ENCODE data around the gene COL17A1.

The COL17A1 gene

GRCh38 chr10:104096692-104097091 lies 11.0 kb upstream of the COL17A1 start:
- no peaks in the 10 kb centered on the region for H3K36me3 ChIP-seq
- H3K4me1 ChIP-seq, result peaks cover 0 to 16% (median 0%) of the 10 kb centered on the region in 4 donors
- no peak overlapping the region for H3K27ac ChIP-seq
- no peak for DNase-seq
- no peak for TF ChIP-seq CTCF (IDR thresholded peaks at IDR 0.05)
- H3K9me3 ChIP-seq, result no peaks in the 10 kb centered on the region
- H3K27me3 ChIP-seq, result no peaks in the 10 kb centered on the region
- intact Hi-C loops (cut with DNase I; ENCODE audit: low total_unique reads), result no loop called here
- H3K4me3 ChIP-seq, result no peak overlapping the region

- no peaks in the 10 kb centered on the region for H3K36me3 ChIP-seq
- intact Hi-C loops (cut with DNase I; ENCODE audit: low total_unique reads), result no loop called here
- H3K4me1 ChIP-seq, result no peaks in the 10 kb centered on the region
- no peaks in the 10 kb centered on the region for H3K27me3 ChIP-seq
- no peaks in the 10 kb centered on the region for H3K9me3 ChIP-seq
- DNase-seq, result no peak
- TF ChIP-seq CTCF (IDR thresholded peaks at IDR 0.05), result no peak
- no peak overlapping the region for H3K27ac ChIP-seq
- no peak overlapping the region for H3K4me3 ChIP-seq
Measured at GRCh38 chr10:104092749-104093148, 7.1 kb upstream of the COL17A1 start.

DNA sequence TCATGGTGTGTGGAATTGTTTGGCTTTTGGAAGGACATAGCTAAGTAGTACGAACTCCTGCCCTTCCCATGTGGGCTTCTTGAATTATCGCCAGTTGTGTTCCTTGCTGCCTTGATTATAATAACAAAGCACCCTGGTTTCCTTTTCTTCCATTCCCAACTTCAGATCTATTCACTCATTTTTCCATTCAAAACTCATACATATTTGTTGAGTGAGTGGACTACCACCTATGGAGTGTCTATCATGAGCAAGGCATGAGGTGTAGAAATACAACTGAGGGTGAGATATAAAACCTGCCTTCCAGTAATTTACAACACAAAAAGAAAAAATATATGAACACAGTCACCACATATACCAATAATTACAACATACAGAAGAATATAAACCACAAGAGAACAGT lies 4.9 kb upstream of the COL17A1 start:
- H3K9me3 ChIP-seq, result no peaks in the 10 kb centered on the region
- no peak for DNase-seq
- intact Hi-C loops (cut with DNase I; ENCODE audit: low total_unique reads), result no loop called here

GRCh38 chr10:104089621-104090020 lies 3.9 kb upstream of the COL17A1 start:
- Histone ChIP-seq H3K36me3 (no peaks in the 10 kb centered on the region), H3K4me1 (no peaks in the 10 kb centered on the region), H3K27me3 (no peaks in the 10 kb centered on the region), H3K4me3 (no peak overlapping the region), H3K27ac (no peak overlapping the region), H3K9me3 (no peaks in the 10 kb centered on the region)
- no peak for TF ChIP-seq CTCF (IDR thresholded peaks at IDR 0.05)
- intact Hi-C loops (cut with DNase I; ENCODE audit: low total_unique reads), result no loop called here
- no peak for DNase-seq

More for the DNA sequence above, 4.9 kb upstream of the COL17A1 start:
- no peak overlapping the region for H3K27ac ChIP-seq
- TF ChIP-seq CTCF (IDR thresholded peaks at IDR 0.05), result no peak
- no peaks in the 10 kb centered on the region for H3K27me3 ChIP-seq
- no peaks in the 10 kb centered on the region for H3K4me1 ChIP-seq
- H3K4me3 ChIP-seq, result no peak overlapping the region
- H3K36me3 ChIP-seq, result no peaks in the 10 kb centered on the region

- Histone ChIP-seq H3K4me3 (no peak overlapping the region), H3K27ac (no peak overlapping the region), H3K4me1 (no peaks in the 10 kb centered on the region), H3K9me3 (no peaks in the 10 kb centered on the region), H3K36me3 (no peaks in the 10 kb centered on the region), H3K27me3 (no peaks in the 10 kb centered on the region)
- intact Hi-C loops (cut with DNase I; ENCODE audit: low total_unique reads), result no loop called here
- no peak for DNase-seq
- no peak for TF ChIP-seq CTCF (IDR thresholded peaks at IDR 0.05)
Measured at GRCh38 chr10:104088239-104088638, 2.6 kb upstream of the COL17A1 start.

DNA sequence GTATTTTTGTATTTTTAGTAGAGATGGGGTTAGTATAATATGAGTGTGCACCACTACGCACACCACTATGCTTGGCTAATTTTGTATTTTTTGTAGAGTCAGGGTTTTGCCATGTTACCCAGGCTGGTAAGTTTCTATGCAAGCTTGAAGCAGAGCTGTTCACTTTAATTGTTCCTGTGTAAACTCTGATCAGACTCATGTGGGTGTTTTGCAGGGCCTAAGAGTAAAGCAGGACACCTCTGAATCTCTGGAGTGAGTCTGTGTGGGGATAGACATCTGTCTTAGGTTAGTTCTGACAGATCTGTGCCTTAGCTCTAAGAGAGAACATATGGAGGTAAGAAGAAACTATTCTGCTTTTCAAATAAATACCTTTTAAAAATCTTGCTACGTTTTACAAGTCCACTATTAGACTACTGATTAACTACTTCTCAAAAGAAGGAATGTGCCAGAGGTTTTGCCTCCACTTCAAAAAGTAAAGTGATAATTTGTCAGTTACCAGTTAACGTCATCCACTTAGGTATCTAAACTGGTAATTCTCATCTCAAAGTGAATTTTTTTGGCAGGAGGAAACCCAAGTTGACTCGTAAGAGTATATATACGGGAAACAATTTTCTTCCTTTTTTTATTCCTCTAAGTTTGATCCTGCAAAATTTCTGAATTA lies 1.1 kb downstream of the COL17A1 start:
- no peak overlapping the region for H3K27ac ChIP-seq
- intact Hi-C loops (cut with DNase I; ENCODE audit: low total_unique reads), result no loop called here

More for the DNA sequence above, 1.1 kb downstream of the COL17A1 start:
- no peaks in the 10 kb centered on the region for H3K27me3 ChIP-seq
- H3K4me1 ChIP-seq, result no peaks in the 10 kb centered on the region
- no peak for DNase-seq
- no peak overlapping the region for H3K4me3 ChIP-seq
- no peaks in the 10 kb centered on the region for H3K36me3 ChIP-seq
- no peaks in the 10 kb centered on the region for H3K9me3 ChIP-seq
- no peak for TF ChIP-seq CTCF (IDR thresholded peaks at IDR 0.05)

All from tibial artery (tissue), 4 donors.